Natural killer cell (primary cell): ENCODE data around the gene GNPAT. TPM values are rescaled to one million over a fixed set of nuclear protein-coding genes. Genes with fewer than 3 reads are reported as not detected.
"Not testable (repeated sequence)": the region's sequence is repeated elsewhere in the genome, so short reads cannot be mapped to it uniquely, and the experiment has no call there.

Experiments
- ATAC-seq, 3 donors: fragments of 150-1000 bp in 2 of 3; fragments of 200-7000 bp in 1 of 3; cut with Tn5 transposase; 1 replicate in 1 of 3; 2 replicates in 2 of 3; pipeline ENCODE4 v1.10.0; 2021; ENCODE audit warnings: mild to moderate bottlenecking in 2 of 3, moderate library complexity in 2 of 3
- DNase-seq, 2 donors: peaks; one replicate each; pipeline versions ENCODE4 v3.0.0 to v3.0.0-alpha.2; 2013 to 2021; ENCODE audit warnings: mixed read lengths in 1 of 2
- H3K27ac ChIP-seq: one replicate; pipeline ENCODE4 v1.5.1; 2013; ENCODE audit warnings: mild to moderate bottlenecking, low read length
- H3K27me3 ChIP-seq: one replicate; pipeline ENCODE4 v1.6.1; 2013; ENCODE audit warnings: low read length; ENCODE audit not compliant: control insufficient read depth, insufficient read depth
- H3K36me3 ChIP-seq: one replicate; pipeline ENCODE4 v1.6.1; 2013; ENCODE audit warnings: low read length; ENCODE audit not compliant: control insufficient read depth, insufficient read depth
- H3K4me1 ChIP-seq: one replicate; pipeline ENCODE4 v1.6.1; 2013; ENCODE audit warnings: low read length; ENCODE audit not compliant: control insufficient read depth, insufficient read depth
- H3K4me3 ChIP-seq: one replicate; pipeline ENCODE4 v1.5.1; 2013; ENCODE audit warnings: low read length
- H3K9me3 ChIP-seq: one replicate; pipeline ENCODE4 v1.6.1; 2013; ENCODE audit warnings: low read length; ENCODE audit not compliant: control insufficient read depth, insufficient read depth
- H3K27ac Mint-ChIP-seq, 2 donors: one replicate each; pipeline ENCODE4 v1.8.0; 2022; ENCODE audit warnings: mild to moderate bottlenecking in 2 of 2, mixed read lengths in 2 of 2, moderate library complexity in 1 of 2
- H3K27me3 Mint-ChIP-seq, 2 donors: one replicate each; pipeline ENCODE4 v1.8.0; 2022; ENCODE audit warnings: low read depth in 2 of 2, mixed read lengths in 2 of 2
- H3K36me3 Mint-ChIP-seq: one replicate; pipeline ENCODE4 v1.8.0; 2022; ENCODE audit warnings: mixed read lengths
- H3K4me1 Mint-ChIP-seq, 2 donors: one replicate each; pipeline ENCODE4 v1.8.0; 2022; ENCODE audit warnings: mixed read lengths in 2 of 2
- H3K4me3 Mint-ChIP-seq: one replicate; pipeline ENCODE4 v1.8.0; 2022; ENCODE audit warnings: mild to moderate bottlenecking, moderate library complexity, mixed read lengths
- H3K9me3 Mint-ChIP-seq, 2 donors: one replicate each; pipeline ENCODE4 v1.8.0; 2022; ENCODE audit warnings: mixed read lengths in 2 of 2
- WGBS: methylation state at CpG from one replicate; pipeline ENCODE4 v1.1.7; 2013; ENCODE audit warnings: missing lambda C conversion rate; ENCODE audit not compliant: insufficient coverage; 5-methylcytosine and 5-hydroxymethylcytosine counted together
- intact Hi-C: fragments of 100-400 bp; cut with micrococcal nuclease; formaldehyde crosslinking; loops from one replicate; pipeline ENCODE4 v1.14.2; 2022
- total RNA-seq, 4 donors: library from RNA; stranded (reverse); fragments of 120-200 nt in 1 of 4; gene quantifications; one replicate each; pipeline versions ENCODE4 v1.2.3 to v1.2.4, GENCODE V29; 2013 to 2022
- TF ChIP-seq, protein P1 (sequence below): fragments of 200-600 bp; IDR thresholded peaks from one replicate; pipeline ENCODE4 v1.8.0; 2022; ENCODE audit warnings: antibody characterized with exemption

Gene GNPAT
- total RNA-seq, 3 donors from 2014 or later (not counting 1 experiment from before 2014, with no cell fraction given), result 20.5 to 29.3 (median 23.1) TPM

DNA sequence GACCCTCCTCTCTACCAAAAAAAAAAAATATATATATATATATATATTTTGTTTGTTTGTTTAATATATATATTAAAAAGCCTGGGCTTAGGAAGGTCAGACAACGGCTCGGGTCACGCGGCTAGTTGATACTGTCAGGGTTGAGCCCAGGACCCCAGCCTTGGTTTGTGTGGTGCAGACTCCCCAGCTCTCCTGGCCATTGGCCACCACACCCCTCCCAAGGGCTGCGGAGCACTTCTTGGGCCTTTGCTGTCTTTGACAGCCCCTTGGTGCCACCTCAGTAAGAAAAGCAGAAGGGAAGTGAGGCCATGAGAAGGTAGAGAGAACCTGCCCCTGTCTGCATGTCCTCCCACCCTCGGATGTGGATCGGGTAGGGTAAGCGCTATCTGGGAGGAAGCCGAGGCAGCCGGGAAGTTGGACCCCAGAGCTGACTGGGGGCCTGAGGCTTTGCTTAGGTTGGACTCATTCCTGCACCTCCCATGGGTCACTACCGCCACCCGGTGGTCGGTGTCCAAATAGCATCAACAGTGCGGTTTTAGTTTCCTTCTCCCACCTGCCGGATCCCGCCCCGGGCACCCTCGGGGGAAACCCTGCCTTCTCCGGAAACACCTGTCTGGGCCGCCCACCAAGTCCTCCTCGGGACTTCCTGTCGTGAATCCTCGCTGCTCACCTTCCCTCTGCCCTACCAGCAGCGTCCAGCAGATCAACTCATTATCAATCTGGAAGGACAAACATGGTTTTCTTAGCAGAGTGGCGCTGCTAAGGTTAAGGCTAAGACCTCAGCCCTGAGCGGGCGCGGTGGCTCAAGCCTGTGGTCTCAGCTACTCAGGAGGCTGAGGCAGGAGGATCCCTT, 29.8 kb upstream of the GNPAT start:
- Histone ChIP-seq H3K9me3 (no peaks in the 10 kb centered on the region), H3K27ac (peak overlapping the region; percentile 28), H3K4me3 (peak overlapping the region; percentile 31), H3K36me3 (no peaks in the 10 kb centered on the region), H3K27me3 (no peaks in the 10 kb centered on the region), H3K4me1 (peaks cover 15% of the 10 kb centered on the region)
- 18% methylated on average over 28 of the region's 28 CpGs for WGBS
- intact Hi-C loops, result loop anchor here (1.0 to 5.0 kb wide), 2 partner anchors 294 to 569 kb away; partner anchors contain the start of gene COG2
- ATAC-seq (peak; percentile 92 to 95 (median 95)), DNase-seq (peak; percentile 76 to 93)
- no peaks in the 10 kb centered on the region for H3K36me3 Mint-ChIP-seq
- H3K27me3 Mint-ChIP-seq, result no peaks in the 10 kb centered on the region
- H3K4me1 Mint-ChIP-seq, result peaks cover 8 to 10% of the 10 kb centered on the region in 2 donors
- peak overlapping the region; percentile 58 to 91 for H3K27ac Mint-ChIP-seq
- TF ChIP-seq, protein P1, sequence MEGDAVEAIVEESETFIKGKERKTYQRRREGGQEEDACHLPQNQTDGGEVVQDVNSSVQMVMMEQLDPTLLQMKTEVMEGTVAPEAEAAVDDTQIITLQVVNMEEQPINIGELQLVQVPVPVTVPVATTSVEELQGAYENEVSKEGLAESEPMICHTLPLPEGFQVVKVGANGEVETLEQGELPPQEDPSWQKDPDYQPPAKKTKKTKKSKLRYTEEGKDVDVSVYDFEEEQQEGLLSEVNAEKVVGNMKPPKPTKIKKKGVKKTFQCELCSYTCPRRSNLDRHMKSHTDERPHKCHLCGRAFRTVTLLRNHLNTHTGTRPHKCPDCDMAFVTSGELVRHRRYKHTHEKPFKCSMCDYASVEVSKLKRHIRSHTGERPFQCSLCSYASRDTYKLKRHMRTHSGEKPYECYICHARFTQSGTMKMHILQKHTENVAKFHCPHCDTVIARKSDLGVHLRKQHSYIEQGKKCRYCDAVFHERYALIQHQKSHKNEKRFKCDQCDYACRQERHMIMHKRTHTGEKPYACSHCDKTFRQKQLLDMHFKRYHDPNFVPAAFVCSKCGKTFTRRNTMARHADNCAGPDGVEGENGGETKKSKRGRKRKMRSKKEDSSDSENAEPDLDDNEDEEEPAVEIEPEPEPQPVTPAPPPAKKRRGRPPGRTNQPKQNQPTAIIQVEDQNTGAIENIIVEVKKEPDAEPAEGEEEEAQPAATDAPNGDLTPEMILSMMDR, result peak; percentile 91
- no peaks in the 10 kb centered on the region for H3K9me3 Mint-ChIP-seq
- H3K4me3 Mint-ChIP-seq, result peak overlapping the region; percentile 87

DNA sequence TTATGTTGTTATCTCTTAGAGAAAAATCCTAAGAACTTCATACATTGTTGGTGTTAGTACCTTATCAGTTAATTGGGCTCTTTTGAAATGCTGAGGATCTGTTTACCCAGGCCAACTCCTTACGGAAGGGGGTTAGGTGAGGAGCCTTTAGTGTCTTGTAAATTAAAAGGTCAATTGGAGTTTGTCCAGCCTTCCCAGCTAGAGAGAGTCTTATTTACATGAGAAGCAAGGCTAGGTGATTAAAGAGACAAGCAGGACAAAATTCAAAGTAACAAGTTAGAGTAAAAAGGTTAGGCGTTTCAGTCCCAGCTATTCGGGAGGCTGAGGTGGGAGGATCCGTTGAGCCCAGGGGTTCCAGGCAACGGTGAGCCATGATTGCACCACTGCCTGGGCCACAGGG, 28.7 kb upstream of the GNPAT start:
- intact Hi-C loops, result loop anchor here (5.0 kb wide), 1 partner anchor 570 kb away; the partner anchor contains the start of gene COG2

DNA sequence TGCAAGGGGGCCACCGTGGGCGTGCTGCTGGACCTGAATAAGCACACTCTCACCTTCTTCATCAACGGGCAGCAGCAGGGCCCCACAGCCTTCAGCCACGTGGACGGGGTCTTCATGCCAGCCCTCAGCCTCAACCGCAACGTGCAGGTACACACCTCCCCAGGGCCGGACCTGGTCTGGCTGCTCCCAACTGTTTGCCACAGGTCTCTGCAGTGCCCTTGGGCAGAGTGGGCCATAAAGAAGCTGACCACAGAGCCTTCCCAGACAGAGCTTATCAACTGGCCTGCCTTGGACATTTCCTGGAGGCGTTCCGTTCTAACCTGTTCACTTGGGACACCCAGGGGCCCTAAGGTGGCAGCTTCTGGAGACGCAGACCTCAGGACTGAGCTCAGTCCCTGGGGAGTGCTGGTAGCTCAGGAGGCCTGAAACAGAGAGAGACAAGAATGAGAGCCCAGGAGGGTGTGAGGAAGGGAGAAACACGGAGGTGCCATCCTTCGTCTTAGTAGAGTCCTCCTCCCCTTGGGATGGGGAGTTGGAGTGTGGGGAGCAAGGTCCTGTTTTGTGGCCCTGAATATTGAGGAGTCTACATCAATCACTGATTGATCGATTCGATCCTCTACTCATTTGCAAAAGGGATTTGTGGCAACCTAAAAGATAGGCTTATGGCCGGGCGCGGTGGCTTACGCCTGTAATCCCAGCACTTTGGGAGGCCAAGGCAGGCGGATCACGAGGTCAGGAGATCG, 27.0 kb upstream of the GNPAT start:
- WGBS, result 93% methylated on average over 22 of the region's 22 CpGs
- DNase-seq (no peak), ATAC-seq (no peak)
- Histone ChIP-seq H3K36me3 (no peaks in the 10 kb centered on the region), H3K4me1 (peaks cover 15% of the 10 kb centered on the region), H3K9me3 (no peaks in the 10 kb centered on the region), H3K4me3 (no peak overlapping the region), H3K27ac (no peak overlapping the region), H3K27me3 (no peaks in the 10 kb centered on the region)
- no peak overlapping the region for H3K4me3 Mint-ChIP-seq
- H3K36me3 Mint-ChIP-seq, result no peaks in the 10 kb centered on the region
- H3K27me3 Mint-ChIP-seq, result peaks cover 0 to 7% of the 10 kb centered on the region in 2 donors
- intact Hi-C loops, result loop anchor here (5.0 kb wide), 1 partner anchor 572 kb away; the partner anchor contains the start of gene COG2
- TF ChIP-seq, protein P1, result no peak
- H3K9me3 Mint-ChIP-seq, result no peaks in the 10 kb centered on the region
- peaks cover 8 to 10% of the 10 kb centered on the region in 2 donors for H3K4me1 Mint-ChIP-seq
- no peak overlapping the region for H3K27ac Mint-ChIP-seq

More for the DNA sequence above, 28.7 kb upstream of the GNPAT start:
- not testable (repeated sequence) for H3K36me3 Mint-ChIP-seq, H3K27me3 ChIP-seq, H3K27me3 Mint-ChIP-seq, H3K27ac ChIP-seq, H3K36me3 ChIP-seq, H3K4me3 ChIP-seq, H3K9me3 ChIP-seq, H3K9me3 Mint-ChIP-seq, DNase-seq, ATAC-seq, H3K4me1 Mint-ChIP-seq
- 98% methylated on average over 5 of the region's 5 CpGs for WGBS
- H3K4me1 ChIP-seq, result peaks cover 15% of the 10 kb centered on the region
- peak overlapping the region; percentile 37 for H3K4me3 Mint-ChIP-seq
- peak overlapping the region in 1 of 2 donors; percentile 58 for H3K27ac Mint-ChIP-seq
